HCT116 (cell line): ENCODE measurements around the gene TUT1.

ENCODE experiments used
- CEBPB ChIP-seq: IDR thresholded peaks from 2 replicates; pipeline ENCODE4 v1.6.1; 2012; ENCODE audit warnings: low read depth
- CTCF ChIP-seq, 3 experiments: fragments of 200-600 bp in 1 of 3; sonication (generic) in 1 of 3; IDR thresholded peaks in 2 of 3; conservative IDR thresholded peaks in 1 of 3; 2 replicates each; pipeline ENCODE4 v1.5.1; 2012 to 2017; ENCODE audit warnings: low read depth in 2 of 3, low read length in 2 of 3, antibody characterized with exemption in 1 of 3, borderline replicate concordance in 1 of 3, control low read depth in 1 of 3, mild to moderate bottlenecking in 1 of 3, mixed read lengths in 1 of 3, mixed run types in 1 of 3, moderate library complexity in 1 of 3; ENCODE audit not compliant: insufficient read depth in 1 of 3
- EZH2 ChIP-seq: fragments of 200-600 bp; sonication (generic); IDR thresholded peaks from 2 replicates; pipeline ENCODE4 v1.6.1; 2017; ENCODE audit warnings: antibody characterized with exemption, mixed run types
- POLR2A ChIP-seq: IDR thresholded peaks from 2 replicates; pipeline ENCODE4 v1.7.0; 2011; ENCODE audit warnings: borderline replicate concordance; ENCODE audit not compliant: insufficient read depth, insufficient read length; ENCODE audit errors: extremely low read depth
- REST ChIP-seq: IDR thresholded peaks from 2 replicates; pipeline ENCODE4 v1.6.1; 2012; ENCODE audit warnings: low read depth
- YY1 ChIP-seq: IDR thresholded peaks from 2 replicates; pipeline ENCODE4 v1.6.1; 2011; ENCODE audit warnings: low read length, low read depth, moderate library complexity, mild to moderate bottlenecking; ENCODE audit not compliant: insufficient replicate concordance; ENCODE audit errors: extremely low read depth
- ZBTB33 ChIP-seq: IDR thresholded peaks from 2 replicates; pipeline ENCODE4 v1.6.1; 2011; ENCODE audit warnings: mild to moderate bottlenecking, low read length, moderate library complexity; ENCODE audit not compliant: insufficient replicate concordance; ENCODE audit errors: extremely low read depth
- ZFX ChIP-seq: fragments of 450-650 bp; IDR thresholded peaks from 2 replicates; pipeline ENCODE4 v1.6.1; 2017

- no peak for TF ChIP-seq POLR2A
- no peak for TF ChIP-seq CTCF (IDR thresholded peaks at IDR 0.05 in 2 of 3, conservative IDR thresholded peaks at IDR 0.05 in 1 of 3; ENCODE audit: borderline replicate concordance in 1 of 3, insufficient read depth in 1 of 3, low read depth in 2 of 3, low read length in 2 of 3)
- TF ChIP-seq ZFX: no peak
- no peak for TF ChIP-seq REST
- TF ChIP-seq YY1: no peak
- TF ChIP-seq ZBTB33: no peak
- no peak for TF ChIP-seq CEBPB
- TF ChIP-seq EZH2: no peak
Observed at GRCh38 chr11:62536301-62536957, 54.9 kb downstream of the TUT1 start.
